ENCODE measurements around the gene RIBC2.

The RIBC2 gene

DNA sequence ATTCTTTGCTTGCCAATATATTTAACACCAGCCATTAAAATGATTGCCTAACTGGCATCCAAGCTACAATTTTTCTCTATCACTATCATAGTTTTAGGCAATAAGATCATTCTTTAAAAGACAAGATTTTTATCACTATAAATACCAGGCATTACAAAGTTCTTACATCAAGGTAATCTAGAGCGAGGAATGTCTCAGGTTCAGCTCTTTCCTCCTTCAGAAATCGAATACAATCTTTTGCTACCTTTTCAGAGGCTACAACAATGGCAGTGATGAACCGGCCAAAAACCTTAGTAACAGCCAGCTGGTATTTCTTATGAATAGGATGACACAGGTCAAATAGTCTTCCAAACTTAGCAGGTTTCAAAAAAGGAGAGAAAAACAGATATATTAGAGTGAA, 23.9 kb upstream of the RIBC2 start:
- in situ Hi-C loops (cut with HindIII; ENCODE audit: low sequenced_read_pairs) = no loop called here
- no peak for DNase-seq (ENCODE audit: low read depth)
- H3K4me3 ChIP-seq (ENCODE audit: low read depth, low read length) = no peak overlapping the region
- TF ChIP-seq, protein P1, sequence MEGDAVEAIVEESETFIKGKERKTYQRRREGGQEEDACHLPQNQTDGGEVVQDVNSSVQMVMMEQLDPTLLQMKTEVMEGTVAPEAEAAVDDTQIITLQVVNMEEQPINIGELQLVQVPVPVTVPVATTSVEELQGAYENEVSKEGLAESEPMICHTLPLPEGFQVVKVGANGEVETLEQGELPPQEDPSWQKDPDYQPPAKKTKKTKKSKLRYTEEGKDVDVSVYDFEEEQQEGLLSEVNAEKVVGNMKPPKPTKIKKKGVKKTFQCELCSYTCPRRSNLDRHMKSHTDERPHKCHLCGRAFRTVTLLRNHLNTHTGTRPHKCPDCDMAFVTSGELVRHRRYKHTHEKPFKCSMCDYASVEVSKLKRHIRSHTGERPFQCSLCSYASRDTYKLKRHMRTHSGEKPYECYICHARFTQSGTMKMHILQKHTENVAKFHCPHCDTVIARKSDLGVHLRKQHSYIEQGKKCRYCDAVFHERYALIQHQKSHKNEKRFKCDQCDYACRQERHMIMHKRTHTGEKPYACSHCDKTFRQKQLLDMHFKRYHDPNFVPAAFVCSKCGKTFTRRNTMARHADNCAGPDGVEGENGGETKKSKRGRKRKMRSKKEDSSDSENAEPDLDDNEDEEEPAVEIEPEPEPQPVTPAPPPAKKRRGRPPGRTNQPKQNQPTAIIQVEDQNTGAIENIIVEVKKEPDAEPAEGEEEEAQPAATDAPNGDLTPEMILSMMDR (IDR thresholded peaks at IDR 0.05; ENCODE audit: low read depth, low read length, missing control alignments) = no peak

DNA sequence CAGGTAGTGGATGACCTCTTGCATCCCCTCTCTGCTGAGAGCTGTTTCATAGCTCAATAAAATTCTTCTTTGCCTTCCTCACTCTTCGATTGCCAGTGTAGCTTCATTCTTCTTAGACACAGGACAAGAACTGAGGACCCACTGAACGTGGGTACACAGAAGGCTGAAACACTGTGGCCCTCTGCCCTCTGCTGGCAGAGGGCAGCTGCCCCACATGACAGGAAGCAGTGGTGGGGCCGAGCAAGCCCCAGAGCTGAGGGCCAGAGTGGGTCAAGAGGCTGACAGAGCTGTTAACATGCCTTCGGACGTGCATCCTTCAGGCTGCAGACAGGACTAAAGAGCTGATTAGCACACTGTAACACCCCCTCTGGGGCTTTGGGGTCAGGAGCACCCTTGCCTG, 15.7 kb upstream of the RIBC2 start:
- TF ChIP-seq, protein P1 (IDR thresholded peaks at IDR 0.05; ENCODE audit: low read depth, low read length, missing control alignments) = no peak
- DNase-seq (ENCODE audit: low read depth) = no peak
- in situ Hi-C loops (cut with HindIII; ENCODE audit: low sequenced_read_pairs) = no loop called here
- H3K4me3 ChIP-seq (ENCODE audit: low read depth, low read length) = no peak overlapping the region

DNA sequence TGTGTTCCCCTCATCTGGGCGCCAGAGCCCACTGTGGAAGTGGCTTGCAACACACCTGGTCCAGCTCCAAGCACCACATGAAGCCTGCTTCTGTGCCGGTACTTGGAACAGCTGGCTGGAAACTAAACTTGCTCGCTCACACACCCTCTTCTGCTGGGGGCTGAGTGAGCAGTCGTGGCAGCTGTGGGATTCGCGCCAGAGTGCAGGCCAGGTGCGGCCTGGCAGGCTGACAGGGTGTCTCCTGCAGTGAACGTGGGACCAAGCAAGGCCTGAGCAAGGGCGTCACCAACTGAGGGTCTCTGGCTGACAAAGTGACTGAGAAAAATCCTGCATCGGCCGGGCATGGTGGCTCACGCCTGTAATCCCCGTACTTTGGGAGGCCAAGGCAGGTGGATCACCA, 15.3 kb upstream of the RIBC2 start:
- H3K4me3 ChIP-seq (ENCODE audit: low read depth, low read length) = no peak overlapping the region
- TF ChIP-seq, protein P1 (IDR thresholded peaks at IDR 0.05; ENCODE audit: low read depth, low read length, missing control alignments) = no peak
- in situ Hi-C loops (cut with HindIII; ENCODE audit: low sequenced_read_pairs) = no loop called here
- no peak for DNase-seq (ENCODE audit: low read depth)

DNA sequence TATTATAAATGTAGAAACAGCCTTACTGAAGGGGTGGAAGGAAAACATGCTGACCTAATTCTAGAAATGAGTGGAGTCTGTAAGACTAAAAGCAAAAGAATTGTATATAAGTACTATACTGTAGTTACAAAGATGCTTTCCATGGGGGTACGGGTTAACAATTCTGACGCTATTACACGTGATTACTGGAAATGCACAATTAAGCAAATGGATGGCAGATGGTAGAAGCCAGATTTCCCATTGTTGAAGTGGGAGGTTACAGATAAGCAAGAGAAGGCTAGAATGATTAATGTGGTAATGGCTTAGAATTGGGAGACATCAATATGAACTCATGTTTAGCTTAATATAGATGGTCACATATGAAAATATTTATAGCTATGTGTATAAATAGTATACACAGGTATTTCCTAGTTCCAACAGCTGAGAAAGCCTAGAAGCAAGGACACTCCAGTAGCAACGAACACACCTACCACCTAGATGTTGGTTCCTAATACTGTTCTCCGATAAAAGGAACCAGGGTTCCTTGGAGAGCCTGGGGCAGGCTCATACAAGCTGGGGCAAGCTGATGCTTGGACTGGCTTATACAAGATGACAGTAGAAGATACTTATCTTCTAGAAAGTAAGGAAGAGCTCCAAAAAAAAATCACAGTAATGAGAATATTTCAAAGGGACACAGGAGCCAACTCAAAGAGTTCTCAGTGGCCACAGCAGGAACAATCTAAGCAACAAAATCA, 13.6 kb upstream of the RIBC2 start:
- in situ Hi-C loops (cut with HindIII; ENCODE audit: low sequenced_read_pairs) = no loop called here
- no peak for DNase-seq (ENCODE audit: low read depth)
- TF ChIP-seq, protein P1 (IDR thresholded peaks at IDR 0.05; ENCODE audit: low read depth, low read length, missing control alignments) = no peak
- no peak overlapping the region for H3K4me3 ChIP-seq (ENCODE audit: low read depth, low read length)

DNA sequence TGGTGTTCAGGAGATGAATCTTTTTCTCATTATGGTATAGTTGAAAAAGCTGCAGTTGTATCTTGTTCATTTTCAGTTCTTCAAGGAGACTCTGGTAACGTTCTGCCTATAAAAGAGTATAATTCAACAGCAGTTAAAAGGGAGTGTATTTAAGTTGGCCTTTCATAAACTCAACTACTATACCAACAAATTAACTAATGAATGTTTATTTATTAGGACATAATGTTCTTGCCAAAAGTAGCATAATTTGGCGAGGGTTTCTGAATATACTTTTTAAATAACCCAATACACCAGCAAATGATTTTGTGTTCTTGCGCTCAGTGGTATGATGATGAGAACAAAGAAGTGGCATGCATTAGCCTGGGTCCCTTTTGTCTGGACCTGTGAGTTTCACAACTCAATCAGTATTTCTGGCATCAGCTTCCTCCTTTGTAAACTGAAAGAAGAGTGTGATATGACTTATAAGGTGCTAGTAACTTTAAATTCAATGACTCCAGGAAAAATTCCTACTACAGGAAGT, 11.0 kb upstream of the RIBC2 start:
- no peak for DNase-seq (ENCODE audit: low read depth)
- in situ Hi-C loops (cut with HindIII; ENCODE audit: low sequenced_read_pairs) = no loop called here
- TF ChIP-seq, protein P1 (IDR thresholded peaks at IDR 0.05; ENCODE audit: low read depth, low read length, missing control alignments) = no peak
- no peak overlapping the region for H3K4me3 ChIP-seq (ENCODE audit: low read depth, low read length)

DNA sequence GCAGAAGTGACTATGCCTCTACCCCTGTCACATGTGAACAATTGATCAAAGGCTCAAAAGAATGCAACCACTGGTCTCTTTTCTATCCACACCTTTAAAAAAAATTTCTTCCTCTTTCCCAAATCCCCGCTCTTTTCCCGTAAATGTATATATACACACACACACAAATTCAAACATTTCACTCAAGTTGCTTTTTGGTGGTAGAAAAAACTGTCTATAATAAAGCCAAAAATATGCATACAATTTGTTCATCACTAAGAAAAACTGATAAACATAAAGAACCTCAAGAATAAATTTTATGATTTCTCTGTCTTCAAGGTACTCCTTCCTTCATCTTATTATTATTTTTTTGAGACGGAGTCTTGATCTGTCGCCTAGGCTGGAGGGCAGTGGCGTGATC, 5.7 kb upstream of the RIBC2 start:
- in situ Hi-C loops (cut with HindIII; ENCODE audit: low sequenced_read_pairs) = no loop called here
- H3K4me3 ChIP-seq (ENCODE audit: low read depth, low read length) = no peak overlapping the region
- TF ChIP-seq, protein P1 (IDR thresholded peaks at IDR 0.05; ENCODE audit: low read depth, low read length, missing control alignments) = no peak

More for the DNA sequence above, 5.7 kb upstream of the RIBC2 start:
- DNase-seq (ENCODE audit: low read depth) = no peak

Data from astrocyte of the cerebellum (primary cell).